ENCODE measurements around the gene MRPS18B. TPM values are rescaled to one million over a fixed set of nuclear protein-coding genes. Genes with fewer than 3 reads are reported as not detected.
A peak's percentile ranks its signal among the peaks of the same experiment; 100 is the strongest.
"Not testable (repeated sequence)": the region's sequence is repeated elsewhere in the genome, so short reads cannot be mapped to it uniquely, and the experiment has no call there.

The MRPS18B gene
- total RNA-seq, 4 donors from 2014 or later: 47.0 to 82.5 (median 64.6) TPM

DNA sequence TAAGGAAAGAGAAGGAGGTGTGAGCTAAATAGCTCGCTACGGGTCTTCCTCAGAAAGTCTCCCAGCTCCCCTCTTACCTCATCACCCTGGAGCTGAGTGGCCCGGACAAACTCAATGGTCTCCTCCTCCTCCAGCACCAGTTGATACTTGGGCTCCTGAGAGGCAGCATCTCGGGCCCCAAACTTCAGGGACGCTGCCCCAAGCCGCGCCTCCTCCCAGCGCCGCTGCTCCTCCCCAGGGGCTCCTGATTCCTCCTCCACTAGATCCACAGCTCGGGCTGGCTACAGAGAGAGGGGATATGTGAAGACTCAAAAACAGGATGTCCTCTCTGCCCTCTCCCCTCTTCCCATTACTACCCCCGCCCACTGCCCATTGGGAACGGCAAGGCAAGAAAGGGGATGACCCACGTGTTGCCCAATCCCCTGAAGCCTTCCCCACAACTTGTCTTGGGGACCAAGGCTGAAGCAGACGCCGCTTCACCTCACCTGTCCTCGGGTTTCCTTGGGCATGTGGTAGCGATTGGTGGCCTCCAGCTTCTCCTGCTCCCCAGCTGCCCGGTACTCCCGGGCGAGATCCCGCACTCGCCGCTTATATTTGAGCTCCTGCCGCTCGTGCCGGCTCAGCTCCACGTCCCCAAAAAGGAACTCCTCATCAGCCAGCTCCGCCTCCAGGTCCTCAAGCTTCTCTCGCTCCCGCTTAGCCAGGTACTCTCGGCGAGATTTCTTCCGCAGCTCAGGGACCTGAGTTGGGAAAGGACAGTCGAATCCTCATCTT lies 47.5 kb downstream of the MRPS18B start:
- H3K4me3 ChIP-seq (replicated peaks in 1 of 3): no peak overlapping the region
- no peak for DNase-seq
- no peaks in the 10 kb centered on the region for H3K4me1 ChIP-seq
- WGBS, 2 donors: 94% methylated on average over 34 of the region's 34 CpGs
- intact Hi-C loops (cut with DNase I): no loop called here
- no peaks in the 10 kb centered on the region for H3K9me3 ChIP-seq
- H3K27me3 ChIP-seq: no peaks in the 10 kb centered on the region
- H3K27ac ChIP-seq: no peak overlapping the region
- no peak for TF ChIP-seq POLR2A (IDR thresholded peaks at IDR 0.05)
- TF ChIP-seq, protein P1, sequence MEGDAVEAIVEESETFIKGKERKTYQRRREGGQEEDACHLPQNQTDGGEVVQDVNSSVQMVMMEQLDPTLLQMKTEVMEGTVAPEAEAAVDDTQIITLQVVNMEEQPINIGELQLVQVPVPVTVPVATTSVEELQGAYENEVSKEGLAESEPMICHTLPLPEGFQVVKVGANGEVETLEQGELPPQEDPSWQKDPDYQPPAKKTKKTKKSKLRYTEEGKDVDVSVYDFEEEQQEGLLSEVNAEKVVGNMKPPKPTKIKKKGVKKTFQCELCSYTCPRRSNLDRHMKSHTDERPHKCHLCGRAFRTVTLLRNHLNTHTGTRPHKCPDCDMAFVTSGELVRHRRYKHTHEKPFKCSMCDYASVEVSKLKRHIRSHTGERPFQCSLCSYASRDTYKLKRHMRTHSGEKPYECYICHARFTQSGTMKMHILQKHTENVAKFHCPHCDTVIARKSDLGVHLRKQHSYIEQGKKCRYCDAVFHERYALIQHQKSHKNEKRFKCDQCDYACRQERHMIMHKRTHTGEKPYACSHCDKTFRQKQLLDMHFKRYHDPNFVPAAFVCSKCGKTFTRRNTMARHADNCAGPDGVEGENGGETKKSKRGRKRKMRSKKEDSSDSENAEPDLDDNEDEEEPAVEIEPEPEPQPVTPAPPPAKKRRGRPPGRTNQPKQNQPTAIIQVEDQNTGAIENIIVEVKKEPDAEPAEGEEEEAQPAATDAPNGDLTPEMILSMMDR (IDR thresholded peaks at IDR 0.05): no peak
- H3K36me3 ChIP-seq: peaks cover 62 to 82% of the 10 kb centered on the region in 2 donors

DNA sequence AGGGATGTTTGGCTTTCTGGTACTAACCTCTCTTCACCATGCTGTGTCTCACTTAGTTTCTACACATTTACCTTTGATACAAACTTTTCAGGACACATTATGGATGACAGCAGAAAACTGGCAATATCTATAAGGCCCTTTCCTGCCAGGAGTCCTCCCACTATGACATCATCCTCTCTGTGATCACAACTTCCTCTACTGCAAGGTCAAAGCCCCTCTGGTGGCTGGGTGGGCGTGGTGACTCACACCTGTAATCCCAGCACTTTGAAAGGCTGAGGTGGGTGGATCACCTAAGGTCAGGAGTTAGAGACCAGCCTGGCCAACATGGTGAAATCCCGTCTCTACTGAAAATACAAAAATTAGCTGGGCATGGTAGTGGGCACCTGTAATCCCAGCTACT lies 48.7 kb downstream of the MRPS18B start:
- H3K9me3 ChIP-seq; H3K4me3 ChIP-seq (replicated peaks in 1 of 3); intact Hi-C loops (cut with DNase I); DNase-seq; H3K27ac ChIP-seq; H3K27me3 ChIP-seq; H3K4me1 ChIP-seq: not testable (repeated sequence)
- WGBS, 2 donors: 86 to 88% methylated on average over 2 of the region's 2 CpGs
- peaks cover 59 to 83% of the 10 kb centered on the region in 2 donors for H3K36me3 ChIP-seq

DNA sequence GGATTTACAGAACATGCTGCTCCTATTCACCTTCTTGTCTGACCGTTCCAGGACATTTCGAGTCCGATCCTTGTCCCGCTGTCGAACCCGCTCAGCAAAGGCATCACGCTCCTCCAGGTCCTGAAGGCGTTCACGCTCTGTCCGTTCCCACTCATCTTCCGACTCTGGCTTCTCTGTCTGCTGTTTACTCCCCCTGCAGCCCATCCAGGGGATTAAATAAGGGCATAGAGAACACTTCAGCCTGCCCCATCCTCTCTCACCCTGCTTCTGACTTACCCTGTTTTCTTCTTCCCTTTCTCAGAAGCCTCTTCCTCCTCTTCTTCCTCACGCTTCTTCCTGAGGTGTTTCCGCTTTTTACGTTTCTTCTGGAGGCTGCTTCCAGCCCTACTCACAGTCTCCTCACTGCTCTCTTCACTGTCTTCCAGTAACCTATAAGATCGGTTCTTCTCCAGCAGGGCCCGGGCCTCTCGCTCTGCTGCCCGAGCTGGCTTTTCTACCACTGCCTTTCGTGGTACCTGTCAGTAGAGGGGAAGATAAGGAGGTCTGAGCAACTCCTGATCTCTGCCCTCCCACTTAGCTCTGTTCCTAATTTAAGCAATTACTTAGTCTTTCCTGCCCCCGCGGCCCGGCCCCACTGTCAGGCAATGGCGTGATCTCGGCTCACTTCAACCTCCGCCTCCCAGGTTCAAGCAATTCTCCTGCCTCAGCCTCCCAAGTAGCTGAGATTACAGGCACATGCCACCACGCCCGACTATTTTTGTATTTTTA lies 53.3 kb downstream of the MRPS18B start:
- peaks cover 9 to 28% of the 10 kb centered on the region in 2 donors for H3K4me1 ChIP-seq
- TF ChIP-seq POLR2A (IDR thresholded peaks at IDR 0.05): no peak
- TF ChIP-seq, protein P1 (IDR thresholded peaks at IDR 0.05): no peak
- no peaks in the 10 kb centered on the region for H3K9me3 ChIP-seq
- H3K36me3 ChIP-seq: peaks cover 16 to 41% of the 10 kb centered on the region in 2 donors
- intact Hi-C loops (cut with DNase I): loop anchor here (10.0 kb wide), 2 partner anchors 186 to 214 kb away; partner anchors contain the start of genes DDR1 and HLA-E
- H3K4me3 ChIP-seq (replicated peaks in 1 of 3): no peak overlapping the region
- H3K27ac ChIP-seq: no peak overlapping the region
- DNase-seq: no peak
- WGBS, 2 donors: 91 to 92% methylated on average over 27 of the region's 27 CpGs
- no peaks in the 10 kb centered on the region for H3K27me3 ChIP-seq

DNA sequence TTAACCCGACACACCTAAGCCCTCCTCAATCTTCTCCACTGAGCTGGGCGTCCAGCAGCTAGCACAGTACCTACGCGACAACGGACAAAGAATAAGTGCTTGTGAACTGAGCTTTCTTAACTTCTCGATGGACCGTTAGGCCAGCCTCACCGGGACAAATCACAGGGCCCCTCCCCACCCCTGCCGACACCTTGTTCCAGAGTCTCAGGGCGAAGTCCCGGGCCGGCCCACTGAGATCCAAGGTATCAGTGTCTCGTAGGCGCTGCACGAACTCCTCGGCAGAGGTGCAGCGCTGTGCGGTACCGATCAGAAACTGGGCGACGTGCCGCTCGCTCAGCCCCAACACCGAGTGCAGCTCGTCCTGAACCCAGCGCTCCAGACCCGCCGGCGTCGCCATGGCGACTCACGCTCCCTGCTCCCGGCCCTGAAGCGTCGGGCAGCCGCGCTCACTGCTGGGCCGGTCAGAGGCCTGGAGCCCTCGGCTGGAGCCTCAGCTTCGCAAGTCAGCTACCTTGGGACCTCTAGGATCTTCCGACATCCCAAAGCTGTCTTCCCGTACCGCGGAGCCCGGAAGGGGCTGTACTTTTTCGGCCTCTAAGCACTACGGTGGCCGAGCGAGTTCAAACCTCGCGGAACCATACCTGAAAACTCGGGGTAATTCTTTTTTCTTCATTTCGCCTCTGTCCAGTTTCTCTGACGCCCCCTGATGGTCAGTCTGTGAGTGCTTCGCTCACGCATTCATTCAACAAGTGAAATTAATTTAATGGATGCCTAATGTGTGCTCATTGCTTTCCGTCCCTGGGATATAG lies 55.0 kb downstream of the MRPS18B start, which contains the start of gene DHX16:
TSS of gene DHX16 (minus strand) at position 562 of the 809 bp plus-strand sequence. CDS start at position 397, 165 bp downstream.
- no peaks in the 10 kb centered on the region for H3K27me3 ChIP-seq
- DNase-seq: peak; percentile 96 to 97
- peak within 1 kb of the TSS; percentile 43 to 98 (median 80) for H3K4me3 ChIP-seq (replicated peaks in 1 of 3)
- 0% methylated on average over 29 to 36 of the region's 57 CpGs for WGBS, 2 donors
- H3K4me1 ChIP-seq: peaks cover 9 to 28% of the 10 kb centered on the region in 2 donors
- H3K27ac ChIP-seq: peak within 1 kb of the TSS in 2 of 3 donors; percentile 14 to 53
- intact Hi-C loops (cut with DNase I): loop anchor here (10.0 kb wide), 2 partner anchors 188 to 212 kb away; partner anchors contain the start of genes DDR1 and HLA-E
- no peaks in the 10 kb centered on the region for H3K9me3 ChIP-seq
- peaks cover 31 to 38% of the 10 kb centered on the region in 2 donors for H3K36me3 ChIP-seq
- TF ChIP-seq, protein P1 (IDR thresholded peaks at IDR 0.05): peak; percentile 59 to 87 (median 78)
- TF ChIP-seq POLR2A (IDR thresholded peaks at IDR 0.05): peak in 1 of 2 donors; percentile 49

MicroRNA genes within 50 kb of the gene (microRNA counts, 767-probe panel; counts per million panel counts)
- 0 counts per million in 2 donors for microRNA hsa-miR-877-5p

Small RNAs within 50 kb of the gene (microRNA-seq; reads per million reads assigned to microRNA genes)
- gene MIR877: 54.9 reads per million, percentile 50 among the genes with 10 or more reads in this experiment

Small RNAs within 50 kb of the gene (small RNA-seq; reads per million reads assigned to genes)
- 0.28 reads per million for gene MIR877

Other genes starting within 250 kb of the MRPS18B start
- gene HLA-E, start 128.3 kb upstream of the MRPS18B start, total RNA-seq: 100 to 1,000 TPM; 382 to 717 (median 457) TPM
- 10 to 100 TPM; 33.9 to 77.7 (median 37.7) TPM for gene GNL1, start 61.4 kb upstream of the MRPS18B start, total RNA-seq
- 10 to 100 TPM in 2 of 4 donors, 1 to 10 TPM in 2; 7.4 to 18.0 (median 12.2) TPM for gene PRR3, start 60.5 kb upstream of the MRPS18B start, total RNA-seq
- 10 to 100 TPM; 41.4 to 47.1 (median 43.5) TPM for gene ABCF1, start 46.4 kb upstream of the MRPS18B start, total RNA-seq
- gene PPP1R10, start 597 bp upstream of the MRPS18B start, total RNA-seq: 10 to 100 TPM; 49.1 to 72.2 (median 57.0) TPM
- gene ATAT1, start 9.0 kb downstream of the MRPS18B start, total RNA-seq: 1 to 10 TPM; 3.8 to 7.6 (median 6.1) TPM
- gene C6orf136, start 29.3 kb downstream of the MRPS18B start, total RNA-seq: 10 to 100 TPM; 13.4 to 31.7 (median 23.8) TPM
- 10 to 100 TPM; 25.6 to 38.8 (median 28.2) TPM for gene DHX16, start 55.2 kb downstream of the MRPS18B start, total RNA-seq
- 10 to 100 TPM; 14.2 to 35.1 (median 15.2) TPM for gene PPP1R18, start 68.8 kb downstream of the MRPS18B start, total RNA-seq
- gene NRM, start 73.1 kb downstream of the MRPS18B start, total RNA-seq: 1 to 10 TPM; 3.5 to 8.3 (median 5.7) TPM
- gene MDC1, start 99.4 kb downstream of the MRPS18B start, total RNA-seq: 10 to 100 TPM; 15.3 to 27.2 (median 20.2) TPM
- gene TUBB, start 102.5 kb downstream of the MRPS18B start, total RNA-seq: 100 to 1,000 TPM; 162 to 441 (median 269) TPM
- gene FLOT1, start 124.8 kb downstream of the MRPS18B start, total RNA-seq: 100 to 1,000 TPM; 134 to 160 (median 144) TPM
- gene IER3, start 126.7 kb downstream of the MRPS18B start, total RNA-seq: 10 to 100 TPM in 2 of 4 donors, 1 to 10 TPM in 2; 9.3 to 19.1 (median 13.6) TPM